Measurements from ENCODE around the gene GAA. TPM values are rescaled to one million over a fixed set of nuclear protein-coding genes. Genes with fewer than 3 reads are reported as not detected.

Gene GAA
- total and polyA plus RNA-seq, 10 of the 15 experiments (the other 5 are each of a cell fraction or from before 2014, with no cell fraction given), result 0.18 to 10.5 (median 4.1) TPM

DNA sequence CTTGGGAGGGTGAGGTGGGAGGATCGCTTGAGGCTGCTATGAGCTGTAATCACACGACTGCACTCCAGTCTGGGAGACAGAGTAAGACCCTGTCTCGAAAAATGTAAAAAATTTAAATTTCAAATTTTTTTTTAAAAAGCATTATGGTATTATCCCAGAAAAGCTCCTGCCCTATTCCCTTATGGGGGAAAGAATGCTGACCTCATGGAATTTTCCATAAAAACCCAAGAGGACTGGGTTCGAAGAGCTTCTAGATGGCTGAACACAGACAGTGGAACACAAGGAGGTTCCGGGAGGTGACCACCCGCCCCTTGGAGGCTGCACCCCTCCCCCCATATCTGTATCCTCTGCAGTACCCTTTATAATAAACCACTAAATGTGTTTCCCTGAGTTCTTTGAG is 41.5 kb downstream of the GAA start:
- BruUV-seq (replicated peaks), result no TSS peak
- H3K9ac ChIP-seq (ENCODE audit: control insufficient read depth, insufficient read depth, low read length), result no peak overlapping the region
- in situ Hi-C loops (cut with MboI), result no loop called here

DNA sequence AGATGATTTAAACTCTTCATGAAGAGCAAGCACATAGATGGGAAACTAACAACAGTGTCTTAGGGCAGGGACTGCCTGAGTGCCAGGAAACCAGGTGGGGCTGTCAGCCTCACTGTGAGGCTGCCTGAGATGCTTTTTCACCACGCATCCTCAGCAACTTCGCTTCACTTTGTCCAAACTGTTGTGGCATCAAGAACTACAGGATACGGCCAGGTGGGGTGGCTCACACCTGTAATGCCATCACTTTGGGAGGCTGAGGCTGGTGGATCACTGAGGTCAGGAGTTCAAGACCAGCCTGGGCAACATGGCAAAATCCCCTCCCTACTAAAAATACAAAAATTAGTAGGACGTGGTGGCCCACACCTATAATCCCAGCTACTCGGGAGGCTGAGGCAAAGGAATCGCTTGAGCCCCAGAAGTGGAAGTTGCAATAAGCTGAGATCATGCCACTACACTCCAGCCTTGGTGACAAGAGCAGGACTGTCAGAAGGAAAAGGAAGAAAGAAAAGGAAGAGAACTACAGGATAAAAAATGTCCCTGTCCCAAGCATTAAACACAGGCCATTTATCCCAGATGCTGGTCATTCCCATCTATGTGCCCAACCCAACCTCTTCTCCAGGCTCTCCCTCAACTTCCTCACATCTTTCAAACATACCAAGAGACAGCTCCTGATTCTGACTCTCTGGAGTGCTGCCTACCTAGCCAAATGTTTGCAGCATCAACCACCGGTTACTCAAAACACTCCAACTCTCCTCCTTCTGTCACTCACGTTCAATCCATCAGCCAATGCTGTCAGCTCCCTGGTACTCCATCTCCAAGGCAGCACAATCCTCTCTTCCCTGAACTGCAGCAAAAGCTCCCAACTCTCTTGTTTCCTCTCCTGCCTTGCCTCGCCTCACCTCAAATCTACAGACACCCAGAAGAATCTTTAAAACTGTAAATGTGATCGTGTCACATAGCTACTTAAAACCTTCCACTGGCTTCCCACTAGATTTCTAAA is 44.0 kb downstream of the GAA start:
- peaks cover 46% of the 10 kb centered on the region for H3K79me2 ChIP-seq (ENCODE audit: control insufficient read depth, insufficient read depth, low read length)
- in situ Hi-C loops (cut with MboI) (no loop called here), intact Hi-C loops (cut with micrococcal nuclease; ENCODE audit: unreplicated experiment) (no loop called here)
- H3K4me3 ChIP-seq, result peak overlapping the region; percentile 92
- CTCF ChIA-PET, result interaction anchor here (0.9 to 4.9 kb wide), 5 partner anchors 17 to 120 kb away, joined by 3 to 21 read pairs (median 5); partner anchors contain the start of gene GAA
- TF ChIP-seq, protein P1, sequence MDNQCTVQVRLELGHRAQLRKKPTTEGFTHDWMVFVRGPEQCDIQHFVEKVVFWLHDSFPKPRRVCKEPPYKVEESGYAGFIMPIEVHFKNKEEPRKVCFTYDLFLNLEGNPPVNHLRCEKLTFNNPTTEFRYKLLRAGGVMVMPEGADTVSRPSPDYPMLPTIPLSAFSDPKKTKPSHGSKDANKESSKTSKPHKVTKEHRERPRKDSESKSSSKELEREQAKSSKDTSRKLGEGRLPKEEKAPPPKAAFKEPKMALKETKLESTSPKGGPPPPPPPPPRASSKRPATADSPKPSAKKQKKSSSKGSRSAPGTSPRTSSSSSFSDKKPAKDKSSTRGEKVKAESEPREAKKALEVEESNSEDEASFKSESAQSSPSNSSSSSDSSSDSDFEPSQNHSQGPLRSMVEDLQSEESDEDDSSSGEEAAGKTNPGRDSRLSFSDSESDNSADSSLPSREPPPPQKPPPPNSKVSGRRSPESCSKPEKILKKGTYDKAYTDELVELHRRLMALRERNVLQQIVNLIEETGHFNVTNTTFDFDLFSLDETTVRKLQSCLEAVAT (IDR thresholded peaks at IDR 0.05), result no peak
- TF ChIP-seq, protein P2, sequence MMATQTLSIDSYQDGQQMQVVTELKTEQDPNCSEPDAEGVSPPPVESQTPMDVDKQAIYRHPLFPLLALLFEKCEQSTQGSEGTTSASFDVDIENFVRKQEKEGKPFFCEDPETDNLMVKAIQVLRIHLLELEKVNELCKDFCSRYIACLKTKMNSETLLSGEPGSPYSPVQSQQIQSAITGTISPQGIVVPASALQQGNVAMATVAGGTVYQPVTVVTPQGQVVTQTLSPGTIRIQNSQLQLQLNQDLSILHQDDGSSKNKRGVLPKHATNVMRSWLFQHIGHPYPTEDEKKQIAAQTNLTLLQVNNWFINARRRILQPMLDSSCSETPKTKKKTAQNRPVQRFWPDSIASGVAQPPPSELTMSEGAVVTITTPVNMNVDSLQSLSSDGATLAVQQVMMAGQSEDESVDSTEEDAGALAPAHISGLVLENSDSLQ (IDR thresholded peaks at IDR 0.05), result peak; percentile 78
- TF ChIP-seq, protein P3, sequence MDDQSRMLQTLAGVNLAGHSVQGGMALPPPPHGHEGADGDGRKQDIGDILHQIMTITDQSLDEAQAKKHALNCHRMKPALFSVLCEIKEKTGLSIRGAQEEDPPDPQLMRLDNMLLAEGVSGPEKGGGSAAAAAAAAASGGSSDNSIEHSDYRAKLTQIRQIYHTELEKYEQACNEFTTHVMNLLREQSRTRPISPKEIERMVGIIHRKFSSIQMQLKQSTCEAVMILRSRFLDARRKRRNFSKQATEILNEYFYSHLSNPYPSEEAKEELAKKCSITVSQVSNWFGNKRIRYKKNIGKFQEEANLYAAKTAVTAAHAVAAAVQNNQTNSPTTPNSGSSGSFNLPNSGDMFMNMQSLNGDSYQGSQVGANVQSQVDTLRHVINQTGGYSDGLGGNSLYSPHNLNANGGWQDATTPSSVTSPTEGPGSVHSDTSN (IDR thresholded peaks at IDR 0.05; ENCODE audit: insufficient replicate concordance, low read depth, low read length), result peak; percentile 31
- no peak for TF ChIP-seq FOXM1 (IDR thresholded peaks at IDR 0.05; ENCODE audit: low read depth, low read length)
- WGBS (ENCODE audit: insufficient coverage, insufficient replicate concordance, low lambda C conversion rate, missing lambda C conversion rate), result 6% methylated on average over 10 of the region's 10 CpGs
- 0 out of 2 replicates have a peak, but pooled peaks cover 3% of the 10 kb centered on the region for H4K20me1 ChIP-seq (ENCODE audit: control insufficient read depth, insufficient read depth)
- H3K9ac ChIP-seq (ENCODE audit: control insufficient read depth, insufficient read depth, low read length), result peak overlapping the region; percentile 88
- TSS peak; percentile 72 for BruUV-seq (replicated peaks)
- SMC1A ChIA-PET (ENCODE audit: uncharacterized antibody, unreplicated experiment), result interaction anchor here (0.6 to 2.2 kb wide), 6 partner anchors 11 to 44 kb away, joined by 3 to 7 read pairs (median 4); partner anchors contain the start of gene GAA
- no peaks in the 10 kb centered on the region for H3K27me3 ChIP-seq (replicated peaks in 1 of 2; ENCODE audit: control insufficient read depth in 2 of 2, insufficient read depth in 2 of 2, low read length in 1 of 2)
- POLR2A ChIA-PET, result interaction anchor here (0.8 to 1.7 kb wide), 4 partner anchors 13 to 310 kb away, joined by 3 to 6 read pairs (median 4); partner anchors contain the start of gene GAA
- no peak for ATAC-seq
- no peak overlapping the region for H2AFZ ChIP-seq (ENCODE audit: control insufficient read depth, low read depth, low read length)
- no peak overlapping the region for H3K27ac ChIP-seq (ENCODE audit: control insufficient read depth, insufficient read depth)
- peaks cover 15 to 17% of the 10 kb centered on the region in 2 experiments for H3K36me3 ChIP-seq (ENCODE audit: control insufficient read depth in 2 of 2, insufficient read depth in 2 of 2, low read length in 1 of 2)
- peak; percentile 13 for FAIRE-seq
- DNase-seq (ENCODE audit: low read depth, low spot score), result no peak
- peaks cover 15% of the 10 kb centered on the region for H3K4me1 ChIP-seq (ENCODE audit: control insufficient read depth, insufficient read depth, low read length)
- H3K9me3 ChIP-seq (replicated peaks; ENCODE audit: control insufficient read depth, insufficient read depth, low read length), result no peaks in the 10 kb centered on the region
- RAD21 ChIA-PET (ENCODE audit: unreplicated experiment), result interaction anchor here (1.0 to 2.3 kb wide), 4 partner anchors 44 to 460 kb away, joined by 3 to 9 read pairs (median 6); partner anchors contain the start of gene GAA
- H3K4me2 ChIP-seq (ENCODE audit: control insufficient read depth, insufficient read depth), result peak overlapping the region; percentile 75

More for the DNA sequence above, 41.5 kb downstream of the GAA start:
- FAIRE-seq (no peak), ATAC-seq (no peak), DNase-seq (ENCODE audit: low read depth, low spot score) (no peak)
- Histone ChIP-seq H2AFZ (ENCODE audit: control insufficient read depth, low read depth, low read length) (no peak overlapping the region), H3K4me3 (0 out of 2 replicates have a peak overlapping the region, but pooled peaks have one; percentile 0), H3K4me1 (ENCODE audit: control insufficient read depth, insufficient read depth, low read length) (peaks cover 11% of the 10 kb centered on the region), H3K27me3 (replicated peaks in 1 of 2; ENCODE audit: control insufficient read depth in 2 of 2, insufficient read depth in 2 of 2, low read length in 1 of 2) (no peaks in the 10 kb centered on the region), H3K36me3 (ENCODE audit: control insufficient read depth in 2 of 2, insufficient read depth in 2 of 2, low read length in 1 of 2) (peaks cover 25 to 27% of the 10 kb centered on the region in 2 experiments), H3K79me2 (ENCODE audit: control insufficient read depth, insufficient read depth, low read length) (peaks cover 42% of the 10 kb centered on the region), H3K9me3 (replicated peaks; ENCODE audit: control insufficient read depth, insufficient read depth, low read length) (no peaks in the 10 kb centered on the region), H3K4me2 (ENCODE audit: control insufficient read depth, insufficient read depth) (no peak overlapping the region; the same call in 1 of the 2 replicates), H3K27ac (ENCODE audit: control insufficient read depth, insufficient read depth) (no peak overlapping the region), H4K20me1 (ENCODE audit: control insufficient read depth, insufficient read depth) (0 out of 2 replicates have a peak, but pooled peaks cover 3% of the 10 kb centered on the region)
- 89% methylated on average over 6 of the region's 6 CpGs for WGBS (ENCODE audit: insufficient coverage, insufficient replicate concordance, low lambda C conversion rate, missing lambda C conversion rate)
- intact Hi-C loops (cut with micrococcal nuclease; ENCODE audit: unreplicated experiment), result no loop called here
- ChIA-PET SMC1A (ENCODE audit: uncharacterized antibody, unreplicated experiment) (no interaction called here), CTCF (interaction anchor here (0.7 to 4.9 kb wide), 3 partner anchors 20 to 63 kb away, joined by 3 to 21 read pairs (median 3); partner anchors contain the start of gene GAA), POLR2A (interaction anchor here (0.5 kb wide), 1 partner anchor 11 kb away, joined by 3 read pairs; no protein-coding TSS in a partner anchor), RAD21 (ENCODE audit: unreplicated experiment) (interaction anchor here (0.5 to 2.3 kb wide), 3 partner anchors 41 to 123 kb away, joined by 3 to 9 read pairs (median 3); partner anchors contain the start of gene GAA)
- no peak for TF ChIP-seq SIN3A (IDR thresholded peaks at IDR 0.05; ENCODE audit: low read depth, low read length)
- no peak for TF ChIP-seq POLR2AphosphoS2 (IDR thresholded peaks at IDR 0.05; ENCODE audit: low read depth, low read length)
- TF ChIP-seq HDGF (IDR thresholded peaks at IDR 0.05), result no peak
- TF ChIP-seq NBN (IDR thresholded peaks at IDR 0.05), result no peak

Measured in GM12878 (cell line).